Measurements from ENCODE around the gene ZNF428. TPM values are rescaled to one million over a fixed set of nuclear protein-coding genes. Genes with fewer than 3 reads are reported as not detected.

Gene ZNF428
- total and polyA plus RNA-seq, 2 experiments from 2014 or later, result 21.1 to 23.9 TPM

DNA sequence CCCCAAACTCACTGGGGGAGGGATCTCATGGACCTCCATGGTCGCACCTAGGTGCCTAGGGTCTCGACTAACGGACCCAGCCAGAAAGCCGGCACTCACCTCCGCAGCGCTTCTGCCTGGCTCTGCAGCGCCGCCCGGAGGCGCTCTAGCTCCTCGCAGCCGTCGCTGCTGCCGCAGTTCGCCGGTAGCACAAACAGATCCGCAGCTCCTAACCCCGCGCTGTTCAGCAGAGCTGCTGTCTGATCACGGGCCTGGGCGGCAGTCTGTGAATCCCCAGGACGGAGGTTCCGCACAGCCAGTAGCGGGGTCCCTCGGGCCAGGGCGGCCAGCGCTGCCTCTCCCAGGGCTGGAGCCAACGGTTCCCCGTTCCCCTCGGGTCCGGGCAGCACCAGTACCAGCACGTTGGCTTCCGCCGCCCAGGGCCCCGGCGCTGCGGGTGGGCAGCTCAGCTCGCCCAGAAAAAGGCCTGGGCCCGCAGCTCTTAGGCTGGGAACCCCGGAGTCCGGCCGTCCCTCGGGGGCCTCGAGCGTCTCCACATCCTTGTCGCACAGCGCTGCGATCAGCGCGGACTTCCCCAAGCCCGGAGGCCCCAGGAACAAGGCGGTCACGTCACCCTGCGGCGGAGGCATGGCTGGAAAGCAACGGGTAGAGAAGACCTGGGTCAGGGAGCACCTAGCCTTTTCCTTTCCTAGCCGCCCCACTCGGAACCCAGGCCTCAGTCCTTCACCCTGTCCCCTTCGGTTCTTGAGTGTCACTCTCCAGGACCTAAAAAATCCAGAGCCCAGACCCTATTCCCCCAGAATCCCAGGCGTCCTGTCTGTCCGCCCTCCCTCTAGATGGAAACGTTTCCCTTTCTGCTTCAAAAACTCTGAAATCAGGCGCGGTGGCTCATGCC is 24.5 kb downstream of the ZNF428 start:
- H4K20me1 ChIP-seq (replicated peaks; ENCODE audit: insufficient read depth), result peaks cover 8% of the 10 kb centered on the region; the same call in 1 of the 2 replicates
- TF ChIP-seq, protein P1, sequence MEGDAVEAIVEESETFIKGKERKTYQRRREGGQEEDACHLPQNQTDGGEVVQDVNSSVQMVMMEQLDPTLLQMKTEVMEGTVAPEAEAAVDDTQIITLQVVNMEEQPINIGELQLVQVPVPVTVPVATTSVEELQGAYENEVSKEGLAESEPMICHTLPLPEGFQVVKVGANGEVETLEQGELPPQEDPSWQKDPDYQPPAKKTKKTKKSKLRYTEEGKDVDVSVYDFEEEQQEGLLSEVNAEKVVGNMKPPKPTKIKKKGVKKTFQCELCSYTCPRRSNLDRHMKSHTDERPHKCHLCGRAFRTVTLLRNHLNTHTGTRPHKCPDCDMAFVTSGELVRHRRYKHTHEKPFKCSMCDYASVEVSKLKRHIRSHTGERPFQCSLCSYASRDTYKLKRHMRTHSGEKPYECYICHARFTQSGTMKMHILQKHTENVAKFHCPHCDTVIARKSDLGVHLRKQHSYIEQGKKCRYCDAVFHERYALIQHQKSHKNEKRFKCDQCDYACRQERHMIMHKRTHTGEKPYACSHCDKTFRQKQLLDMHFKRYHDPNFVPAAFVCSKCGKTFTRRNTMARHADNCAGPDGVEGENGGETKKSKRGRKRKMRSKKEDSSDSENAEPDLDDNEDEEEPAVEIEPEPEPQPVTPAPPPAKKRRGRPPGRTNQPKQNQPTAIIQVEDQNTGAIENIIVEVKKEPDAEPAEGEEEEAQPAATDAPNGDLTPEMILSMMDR (conservative IDR thresholded peaks at IDR 0.05; ENCODE audit: low read depth in 2 of 2), result peak; percentile 80 to 93
- TF ChIP-seq ZNF331 (CRISPR knock-in tag; IDR thresholded peaks at IDR 0.05; ENCODE audit: low read depth) (no peak), ETS1 (IDR thresholded peaks at IDR 0.05) (no peak), CREB1 (CRISPR knock-in tag; IDR thresholded peaks at IDR 0.05; ENCODE audit: low read depth) (no peak), NANOG (IDR thresholded peaks at IDR 0.05; ENCODE audit: borderline replicate concordance) (no peak)
- H3K27me3 Mint-ChIP-seq (ENCODE audit: insufficient read depth, low read depth, poor library complexity), result peaks cover 14% of the 10 kb centered on the region

GRCh38 chr19:43594081-43594697 is 25.2 kb downstream of the ZNF428 start:
- DNase-seq (ENCODE audit: low spot score) (no peak), ATAC-seq (no peak)
- peaks cover 2% of the 10 kb centered on the region; the same call in 2 of the 3 replicates for H3K9me3 Mint-ChIP-seq
- peaks cover 8% of the 10 kb centered on the region; the same call in 1 of the 2 replicates for H3K36me3 ChIP-seq (ENCODE audit: insufficient read depth)
- peak overlapping the region; percentile 43; the same call in 2 of the 3 replicates for H3K4me3 Mint-ChIP-seq
- H3K36me3 Mint-ChIP-seq (ENCODE audit: low read depth), result peaks cover 25% of the 10 kb centered on the region
- no peak overlapping the region for H3K4me2 ChIP-seq
- peaks cover 23% of the 10 kb centered on the region for H3K79me2 ChIP-seq (replicated peaks; ENCODE audit: insufficient read depth)
- 0 out of 2 replicates have a peak, but pooled peaks cover 11% of the 10 kb centered on the region for H3F3A ChIP-seq (replicated peaks; ENCODE audit: low read depth)
- H3K27ac ChIP-seq (ENCODE audit: low read depth), result no peak overlapping the region
- H3K27ac Mint-ChIP-seq, result no peak overlapping the region
- no peak overlapping the region for H2AFZ ChIP-seq
- H3K27me3 Mint-ChIP-seq (ENCODE audit: insufficient read depth, low read depth, poor library complexity), result peaks cover 14% of the 10 kb centered on the region
- H3K4me3 ChIP-seq, result peak overlapping the region; percentile 73; the same call in 1 of the 2 replicates
- peaks cover 9% of the 10 kb centered on the region; the same call in 1 of the 2 replicates for H4K20me1 ChIP-seq (replicated peaks; ENCODE audit: insufficient read depth)
- no peaks in the 10 kb centered on the region for H3K9me2 ChIP-seq (ENCODE audit: insufficient read depth)
- H3K4me1 ChIP-seq (ENCODE audit: insufficient read depth), result peaks cover 10% of the 10 kb centered on the region
- H3K27me3 ChIP-seq (ENCODE audit: insufficient read depth), result no peaks in the 10 kb centered on the region
- H3K4me1 Mint-ChIP-seq, result peaks cover 19% of the 10 kb centered on the region
- TF ChIP-seq CREB1 (CRISPR knock-in tag; IDR thresholded peaks at IDR 0.05; ENCODE audit: low read depth) (no peak), ZNF114 (CRISPR knock-in tag; IDR thresholded peaks at IDR 0.05) (no peak), STAT1 (IDR thresholded peaks at IDR 0.05; ENCODE audit: unreplicated experiment) (no peak), JUNB (IDR thresholded peaks at IDR 0.05; ENCODE audit: unreplicated experiment) (no peak), POLR2AphosphoS5 (IDR thresholded peaks at IDR 0.05; ENCODE audit: low read depth) (no peak), REST (IDR thresholded peaks at IDR 0.05; ENCODE audit: unreplicated experiment) (no peak), EZH2 (IDR thresholded peaks at IDR 0.05; ENCODE audit: low read depth, unreplicated experiment) (no peak), ETS1 (IDR thresholded peaks at IDR 0.05) (no peak), NANOG (IDR thresholded peaks at IDR 0.05; ENCODE audit: borderline replicate concordance) (no peak)

More for the DNA sequence above, 24.5 kb downstream of the ZNF428 start:
- peak overlapping the region; percentile 73 for H3K4me3 ChIP-seq
- H3K36me3 Mint-ChIP-seq (ENCODE audit: low read depth), result peaks cover 25% of the 10 kb centered on the region
- peaks cover 19% of the 10 kb centered on the region for H3K4me1 Mint-ChIP-seq
- H2AFZ ChIP-seq, result peak overlapping the region; percentile 8
- peak; percentile 76 for ATAC-seq
- peak overlapping the region; percentile 100 for H3K27ac Mint-ChIP-seq
- H3K27ac ChIP-seq (ENCODE audit: low read depth), result peak overlapping the region; percentile 53; the same call in 1 of the 2 replicates
- peaks cover 8% of the 10 kb centered on the region; the same call in 1 of the 2 replicates for H3K36me3 ChIP-seq (ENCODE audit: insufficient read depth)
- peak; percentile 89 for DNase-seq (ENCODE audit: low spot score)
- H3F3A ChIP-seq (replicated peaks; ENCODE audit: low read depth), result 0 out of 2 replicates have a peak, but pooled peaks cover 11% of the 10 kb centered on the region
- H3K9me3 Mint-ChIP-seq, result peaks cover 2% of the 10 kb centered on the region; the same call in 2 of the 3 replicates
- peak overlapping the region; percentile 98 for H3K4me3 Mint-ChIP-seq
- H3K9me2 ChIP-seq (ENCODE audit: insufficient read depth), result no peaks in the 10 kb centered on the region
- H3K79me2 ChIP-seq (replicated peaks; ENCODE audit: insufficient read depth), result peaks cover 23% of the 10 kb centered on the region
- peak overlapping the region; percentile 97 for H3K4me2 ChIP-seq
- no peaks in the 10 kb centered on the region for H3K27me3 ChIP-seq (ENCODE audit: insufficient read depth)
- H3K4me1 ChIP-seq (ENCODE audit: insufficient read depth), result peaks cover 10% of the 10 kb centered on the region
